IMR-90 (cell line): ENCODE results near the gene GRAMD2B. TPM values are rescaled to one million over a fixed set of nuclear protein-coding genes. Genes with fewer than 3 reads are reported as not detected.

Source experiments
- ATAC-seq: fragments of 200-7000 bp; cut with Tn5 transposase; 2 replicates; pipeline ENCODE4 v1.9.1; 2020; ENCODE audit warnings: low read depth, mild to moderate bottlenecking, moderate library complexity
- BruUV-seq: library from RNA; stranded (reverse); fragments of 400-500 nt; replicated peaks from 2 replicates; lab custom pipeline; 2021; lab: Mats Ljungman, UMichigan
- CTCF ChIA-PET: fragments of 300-600 bp; formaldehyde crosslinking; extraction: SDS; loops from one replicate; lab custom pipeline; 2021; ENCODE audit warnings: antibody characterized with exemption; lab: Yijun Ruan, JAX
- POLR2A ChIA-PET: fragments of 300-600 bp; sonication (Branson Sonifier 250); formaldehyde crosslinking; loops from one replicate; lab custom pipeline; 2022; ENCODE audit warnings: antibody characterized with exemption; ENCODE audit not compliant: unreplicated experiment; lab: Charles Lee
- DNase-seq: peaks from one replicate; pipeline ENCODE4 v3.0.0; 2013
- H2AFZ ChIP-seq: replicated peaks from 2 replicates; pipeline ENCODE3; 2013; ENCODE audit warnings: low read length, mild to moderate bottlenecking; ENCODE audit not compliant: poor library complexity
- H2AK5ac ChIP-seq: 2 replicates; pipeline ENCODE4 v1.6.1; 2013; ENCODE audit warnings: low read depth, low read length, inconsistent platforms
- H2AK9ac ChIP-seq: replicated peaks from 2 replicates; pipeline ENCODE3; 2013; ENCODE audit warnings: mild to moderate bottlenecking, low read depth, low read length, moderate library complexity; ENCODE audit not compliant: poor library complexity
- H2BK120ac ChIP-seq: 2 replicates; pipeline ENCODE4 v1.6.1; 2013; ENCODE audit warnings: low read depth, low read length, inconsistent platforms
- H2BK15ac ChIP-seq: 3 replicates; pipeline ENCODE4 v1.6.1; 2013; ENCODE audit warnings: low read depth, low read length, inconsistent platforms
- H2BK20ac ChIP-seq: 2 replicates; pipeline ENCODE4 v1.6.1; 2013; ENCODE audit warnings: low read depth, mild to moderate bottlenecking, inconsistent platforms, low read length, moderate library complexity
- H2BK5ac ChIP-seq: 2 replicates; pipeline ENCODE4 v1.6.1; 2013; ENCODE audit warnings: mild to moderate bottlenecking, low read depth, low read length, inconsistent platforms; ENCODE audit not compliant: poor library complexity, severe bottlenecking
- H3K14ac ChIP-seq: replicated peaks from 2 replicates; pipeline ENCODE4 v1.6.1; 2013; ENCODE audit warnings: low read depth, low read length, inconsistent platforms
- H3K18ac ChIP-seq: 2 replicates; pipeline ENCODE4 v1.6.1; 2013; ENCODE audit warnings: low read depth, low read length, control low read depth
- H3K23ac ChIP-seq: 2 replicates; pipeline ENCODE4 v1.6.1; 2013; ENCODE audit warnings: low read depth, low read length, inconsistent platforms
- H3K27ac ChIP-seq: 2 replicates; pipeline ENCODE4 v1.5.1; 2013; ENCODE audit warnings: mild to moderate bottlenecking, control low read depth, low read length; ENCODE audit not compliant: insufficient read depth
- H3K27me3 ChIP-seq: 2 replicates; pipeline ENCODE4 v1.6.1; 2013; ENCODE audit warnings: low read length; ENCODE audit not compliant: control insufficient read depth, insufficient read depth
- H3K36me3 ChIP-seq: 2 replicates; pipeline ENCODE4 v1.6.1; 2013; ENCODE audit warnings: low read length, mixed read lengths; ENCODE audit not compliant: control insufficient read depth, insufficient read depth
- H3K4ac ChIP-seq: 2 replicates; pipeline ENCODE4 v1.6.1; 2013; ENCODE audit warnings: low read depth, low read length, inconsistent platforms
- H3K4me1 ChIP-seq: 2 replicates; pipeline ENCODE4 v1.6.1; 2013; ENCODE audit warnings: low read length, mixed read lengths; ENCODE audit not compliant: control insufficient read depth, insufficient read depth
- H3K4me2 ChIP-seq: 2 replicates; pipeline ENCODE4 v1.6.1; 2013; ENCODE audit warnings: low read depth, mild to moderate bottlenecking, control low read depth, low read length, moderate library complexity
- H3K4me3 ChIP-seq: 2 replicates; pipeline ENCODE4 v1.5.1; 2013; ENCODE audit warnings: low read depth, mild to moderate bottlenecking, control low read depth, low read length, moderate library complexity; ENCODE audit not compliant: insufficient read depth
- H3K56ac ChIP-seq: 2 replicates; pipeline ENCODE4 v1.6.1; 2013; ENCODE audit warnings: low read length, inconsistent platforms; ENCODE audit not compliant: insufficient read depth; ENCODE audit errors: extremely low read depth
- H3K79me1 ChIP-seq, 2 experiments: 2 replicates each; pipeline ENCODE4 v1.6.1; 2013; ENCODE audit warnings: low read length in 2 of 2, inconsistent platforms in 1 of 2, low read depth in 1 of 2
- H3K9ac ChIP-seq: 2 replicates; pipeline ENCODE4 v1.6.1; 2013; ENCODE audit warnings: low read depth, low read length, control low read depth
- H3K9me1 ChIP-seq: 2 replicates; pipeline ENCODE4 v1.6.1; 2013; ENCODE audit warnings: low read length, inconsistent platforms; ENCODE audit not compliant: insufficient read depth
- H3K9me3 ChIP-seq: 2 replicates; pipeline ENCODE4 v1.6.1; 2013; ENCODE audit warnings: low read length; ENCODE audit not compliant: control insufficient read depth, insufficient read depth
- H4K20me1 ChIP-seq: 2 replicates; pipeline ENCODE4 v1.6.1; 2013; ENCODE audit warnings: low read length, inconsistent platforms; ENCODE audit not compliant: insufficient read depth
- H4K5ac ChIP-seq: 2 replicates; pipeline ENCODE4 v1.6.1; 2013; ENCODE audit warnings: mild to moderate bottlenecking, low read depth, low read length, control low read depth
- H4K8ac ChIP-seq, 2 experiments: 2 replicates each; pipeline ENCODE4 v1.6.1; 2013; ENCODE audit warnings: low read depth in 2 of 2, low read length in 2 of 2, control low read depth in 1 of 2, inconsistent platforms in 1 of 2
- H4K91ac ChIP-seq: 2 replicates; pipeline ENCODE4 v1.6.1; 2013; ENCODE audit warnings: low read depth, low read length, inconsistent platforms; ENCODE audit not compliant: insufficient read depth
- CEBPB ChIP-seq: IDR thresholded peaks from 2 replicates; pipeline ENCODE4 v1.6.1; 2012; ENCODE audit warnings: low read depth, low read length, improper control_type of control experiment
- MAFK ChIP-seq: IDR thresholded peaks from 2 replicates; pipeline ENCODE4 v1.6.1; 2012; ENCODE audit warnings: low read depth, low read length, improper control_type of control experiment
- MAZ ChIP-seq: IDR thresholded peaks from 2 replicates; pipeline ENCODE4 v1.6.1; 2012; ENCODE audit warnings: low read depth, mild to moderate bottlenecking, low read length, improper control_type of control experiment, moderate library complexity, borderline replicate concordance
- SMC3 ChIP-seq: fragments of 150-350 bp; IDR thresholded peaks from 2 replicates; pipeline ENCODE4 v1.6.1; 2016; ENCODE audit warnings: low read depth, mild to moderate bottlenecking, antibody characterized with exemption, low read length, moderate library complexity
- WGBS, 2 experiments: methylation state at CpG; one replicate each; pipeline versions ENCODE4 v1.1.5 to v1.1.7; 2013; ENCODE audit warnings: missing lambda C conversion rate in 2 of 2; ENCODE audit not compliant: insufficient read length in 1 of 2; ENCODE audit errors: extremely low coverage in 2 of 2; 5-methylcytosine and 5-hydroxymethylcytosine counted together
- dilution Hi-C: fragments of 300-500 bp; cut with HindIII; formaldehyde crosslinking; loops from one replicate; pipeline ENCODE4 v1.14.3; 2018; ENCODE audit warnings: low sequenced_read_pairs; ENCODE audit not compliant: unreplicated experiment
- in situ Hi-C: fragments of 300-500 bp; cut with MboI; formaldehyde crosslinking; loops from 3 replicates; pipeline ENCODE4 v1.14.3; 2019; ENCODE audit warnings: low sequenced_read_pairs, inconsistent platforms, mixed read lengths
- intact Hi-C: fragments of 100-400 bp; cut with micrococcal nuclease; formaldehyde crosslinking; loops from 2 replicates; pipeline ENCODE4 v1.10.0; 2022
- polyA plus RNA-seq, 3 experiments: library from polyadenylated mRNA; depleted of rRNA; stranded (reverse); fragments of >200 nt; gene quantifications; 2 replicates each; pipeline ENCODE4 v1.2.3, GENCODE V29; 2012; ENCODE audit warnings: low replicate concordance in 1 of 3
- total RNA-seq: library from RNA; depleted of rRNA; stranded (reverse); fragments of >200 nt; gene quantifications from 2 replicates; pipeline ENCODE4 v1.2.3, GENCODE V29; 2012
- TF ChIP-seq, protein P1 (sequence below): conservative IDR thresholded peaks from 2 replicates; pipeline ENCODE4 v1.5.1; 2012; ENCODE audit warnings: mild to moderate bottlenecking, low read depth, low read length, improper control_type of control experiment

Gene GRAMD2B
- total and polyA plus RNA-seq, 2 of the 4 experiments (the other 2 are of a cell fraction) = 13.9 to 20.3 TPM

DNA sequence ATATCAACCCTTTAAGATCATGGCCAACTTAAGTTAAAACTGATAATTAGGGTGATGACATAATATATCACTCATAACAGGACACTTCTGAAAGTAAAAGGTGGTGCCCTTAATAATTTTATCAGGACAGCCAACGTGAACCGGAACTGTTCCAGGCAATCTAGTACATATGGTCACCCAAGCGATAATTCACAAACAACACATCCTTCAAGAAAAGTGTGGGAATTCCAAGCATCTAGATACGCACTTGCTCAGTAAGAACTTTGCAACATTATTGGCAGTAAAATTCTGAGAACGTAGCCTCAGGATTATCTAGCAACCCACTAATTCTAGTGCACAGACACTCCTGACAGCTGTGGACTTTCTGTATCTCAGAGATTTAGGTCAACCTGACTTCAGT, 86.1 kb downstream of the GRAMD2B start:
- Histone ChIP-seq H2AK5ac (no peak overlapping the region), H3K9me3 (no peaks in the 10 kb centered on the region), H3K36me3 (no peaks in the 10 kb centered on the region), H4K20me1 (no peaks in the 10 kb centered on the region), H2BK20ac (no peak overlapping the region), H4K5ac (no peak overlapping the region), H2AK9ac (no peak overlapping the region), H4K8ac (no peak overlapping the region; a peak in 1 of 4 replicates), H3K4me3 (no peak overlapping the region), H3K27ac (no peak overlapping the region), H3K27me3 (no peaks in the 10 kb centered on the region), H3K79me1 (no peaks in the 10 kb centered on the region), H3K23ac (no peak overlapping the region), H3K9me1 (no peaks in the 10 kb centered on the region), H3K18ac (no peak overlapping the region), H2AFZ (no peak overlapping the region), H4K91ac (no peak overlapping the region), H3K9ac (no peak overlapping the region), H2BK5ac (no peak overlapping the region), H3K56ac (no peak overlapping the region), H3K14ac (no peak overlapping the region), H3K4me1 (peaks cover 7% of the 10 kb centered on the region; the same call in 1 of the 2 replicates), H2BK120ac (no peak overlapping the region), H3K4ac (no peak overlapping the region), H2BK15ac (no peak overlapping the region), H3K4me2 (no peak overlapping the region)
- BruUV-seq = no TSS peak
- CTCF ChIA-PET = interaction anchor here (1.2 kb wide), 1 partner anchor 9 kb away, joined by 3 read pairs; no protein-coding TSS in a partner anchor
- intact Hi-C loops (no loop called here), dilution Hi-C loops (no loop called here), in situ Hi-C loops (no loop called here)
- ATAC-seq (no peak), DNase-seq (no peak)
- 100% methylated on average over 1 of the region's 5 CpGs; no CpG with 5 or more reads in 1 of the 2 experiments for WGBS, 2 experiments
- TF ChIP-seq, protein P1, sequence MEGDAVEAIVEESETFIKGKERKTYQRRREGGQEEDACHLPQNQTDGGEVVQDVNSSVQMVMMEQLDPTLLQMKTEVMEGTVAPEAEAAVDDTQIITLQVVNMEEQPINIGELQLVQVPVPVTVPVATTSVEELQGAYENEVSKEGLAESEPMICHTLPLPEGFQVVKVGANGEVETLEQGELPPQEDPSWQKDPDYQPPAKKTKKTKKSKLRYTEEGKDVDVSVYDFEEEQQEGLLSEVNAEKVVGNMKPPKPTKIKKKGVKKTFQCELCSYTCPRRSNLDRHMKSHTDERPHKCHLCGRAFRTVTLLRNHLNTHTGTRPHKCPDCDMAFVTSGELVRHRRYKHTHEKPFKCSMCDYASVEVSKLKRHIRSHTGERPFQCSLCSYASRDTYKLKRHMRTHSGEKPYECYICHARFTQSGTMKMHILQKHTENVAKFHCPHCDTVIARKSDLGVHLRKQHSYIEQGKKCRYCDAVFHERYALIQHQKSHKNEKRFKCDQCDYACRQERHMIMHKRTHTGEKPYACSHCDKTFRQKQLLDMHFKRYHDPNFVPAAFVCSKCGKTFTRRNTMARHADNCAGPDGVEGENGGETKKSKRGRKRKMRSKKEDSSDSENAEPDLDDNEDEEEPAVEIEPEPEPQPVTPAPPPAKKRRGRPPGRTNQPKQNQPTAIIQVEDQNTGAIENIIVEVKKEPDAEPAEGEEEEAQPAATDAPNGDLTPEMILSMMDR = no peak
- TF ChIP-seq MAFK (no peak), SMC3 (no peak), MAZ (no peak), CEBPB (no peak)
- POLR2A ChIA-PET = no interaction called here
